ENCODE measurements around the gene BCAS3. TPM values are rescaled to one million over a fixed set of nuclear protein-coding genes. Genes with fewer than 3 reads are reported as not detected.

BCAS3 gene
- total RNA-seq, 1 donor = 23.7 TPM

DNA sequence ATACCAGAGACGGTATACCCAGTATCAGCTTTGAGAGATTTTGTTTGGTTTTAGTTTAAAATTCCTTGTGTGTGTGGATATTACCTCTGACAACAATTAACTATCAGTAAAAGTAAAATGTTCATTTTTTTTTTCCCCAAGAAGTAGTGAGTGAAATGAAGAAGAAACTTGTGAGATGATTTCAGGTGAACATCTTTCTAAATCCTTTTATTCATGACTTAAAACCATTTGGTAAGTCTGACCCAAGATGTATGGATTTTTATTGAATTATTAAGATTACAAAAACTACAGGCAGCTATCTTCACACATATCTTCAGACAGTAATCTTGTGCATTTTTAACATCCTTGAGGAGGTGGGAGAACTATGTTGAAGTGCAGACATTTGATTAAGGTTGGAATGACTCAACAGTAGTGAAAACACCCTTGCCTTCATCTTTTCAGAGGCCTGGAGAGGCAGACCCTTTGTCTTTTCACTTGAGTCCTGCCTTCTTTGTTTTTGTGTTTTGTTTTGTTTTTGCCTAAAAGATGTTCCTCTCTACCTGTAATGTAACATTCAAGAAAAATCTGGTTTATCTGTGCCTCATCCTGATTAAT lies 481.7 kb downstream of the BCAS3 start:
- TF ChIP-seq, protein P1, sequence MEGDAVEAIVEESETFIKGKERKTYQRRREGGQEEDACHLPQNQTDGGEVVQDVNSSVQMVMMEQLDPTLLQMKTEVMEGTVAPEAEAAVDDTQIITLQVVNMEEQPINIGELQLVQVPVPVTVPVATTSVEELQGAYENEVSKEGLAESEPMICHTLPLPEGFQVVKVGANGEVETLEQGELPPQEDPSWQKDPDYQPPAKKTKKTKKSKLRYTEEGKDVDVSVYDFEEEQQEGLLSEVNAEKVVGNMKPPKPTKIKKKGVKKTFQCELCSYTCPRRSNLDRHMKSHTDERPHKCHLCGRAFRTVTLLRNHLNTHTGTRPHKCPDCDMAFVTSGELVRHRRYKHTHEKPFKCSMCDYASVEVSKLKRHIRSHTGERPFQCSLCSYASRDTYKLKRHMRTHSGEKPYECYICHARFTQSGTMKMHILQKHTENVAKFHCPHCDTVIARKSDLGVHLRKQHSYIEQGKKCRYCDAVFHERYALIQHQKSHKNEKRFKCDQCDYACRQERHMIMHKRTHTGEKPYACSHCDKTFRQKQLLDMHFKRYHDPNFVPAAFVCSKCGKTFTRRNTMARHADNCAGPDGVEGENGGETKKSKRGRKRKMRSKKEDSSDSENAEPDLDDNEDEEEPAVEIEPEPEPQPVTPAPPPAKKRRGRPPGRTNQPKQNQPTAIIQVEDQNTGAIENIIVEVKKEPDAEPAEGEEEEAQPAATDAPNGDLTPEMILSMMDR (IDR thresholded peaks at IDR 0.05; ENCODE audit: insufficient read depth, low read depth, low read length) = no peak
- no peak overlapping the region for H3K4me3 ChIP-seq (ENCODE audit: low read depth, low read length)
- peak; percentile 22 for DNase-seq (ENCODE audit: low read depth)

DNA sequence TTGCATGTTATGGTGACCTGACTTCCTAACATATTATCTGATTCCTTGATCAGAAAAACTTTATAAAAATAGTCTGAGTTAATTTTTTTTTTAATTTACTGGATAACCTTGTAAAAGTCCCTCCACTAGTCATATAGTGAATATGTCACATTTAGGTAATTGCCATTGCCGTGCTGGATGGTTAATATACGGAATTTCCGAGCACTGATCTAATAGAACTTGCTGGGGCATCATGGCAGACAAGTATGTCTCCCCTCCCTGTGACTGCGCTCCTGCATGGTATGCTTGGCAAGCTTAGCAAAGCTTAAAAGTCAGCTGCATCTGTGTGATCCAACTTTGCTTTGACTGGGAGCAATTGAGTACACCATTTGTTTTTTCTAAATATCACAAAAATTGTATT lies 482.6 kb downstream of the BCAS3 start:
- DNase-seq (ENCODE audit: low read depth) = no peak
- TF ChIP-seq, protein P1 (IDR thresholded peaks at IDR 0.05; ENCODE audit: insufficient read depth, low read depth, low read length) = no peak
- H3K4me3 ChIP-seq (ENCODE audit: low read depth, low read length) = no peak overlapping the region

DNA sequence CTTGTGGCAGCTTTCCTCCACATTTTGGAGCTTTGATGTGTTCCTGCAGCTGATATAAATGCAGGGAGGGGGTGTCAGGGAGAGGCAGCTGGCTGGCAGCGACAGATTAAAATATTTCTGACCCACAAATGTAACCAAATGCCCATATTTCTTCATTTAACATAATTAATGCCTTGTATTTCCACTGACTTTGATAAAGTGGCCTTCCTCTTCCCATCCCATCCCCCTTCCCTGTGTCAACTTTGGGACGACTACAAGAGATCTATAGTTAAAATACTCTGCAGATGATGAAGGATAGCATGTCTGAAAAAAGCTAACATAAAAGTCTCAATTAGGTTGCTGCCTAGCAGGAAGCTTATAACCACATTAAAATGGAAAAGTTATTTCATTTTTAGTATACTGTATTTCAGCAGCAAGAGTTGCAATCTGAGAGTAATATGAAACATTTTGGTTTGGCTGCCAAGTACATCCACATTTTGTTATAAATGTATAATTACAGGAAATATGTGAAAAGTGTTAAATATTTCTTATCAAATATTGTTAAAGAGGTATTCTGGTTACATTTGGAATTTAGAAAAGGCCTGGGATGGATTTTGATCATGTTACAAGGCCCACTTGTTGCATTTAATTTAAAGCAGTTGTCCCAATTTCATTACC lies 483.3 kb downstream of the BCAS3 start:
- H3K4me3 ChIP-seq (ENCODE audit: low read depth, low read length) = no peak overlapping the region
- TF ChIP-seq, protein P1 (IDR thresholded peaks at IDR 0.05; ENCODE audit: insufficient read depth, low read depth, low read length) = no peak
- no peak for DNase-seq (ENCODE audit: low read depth)

DNA sequence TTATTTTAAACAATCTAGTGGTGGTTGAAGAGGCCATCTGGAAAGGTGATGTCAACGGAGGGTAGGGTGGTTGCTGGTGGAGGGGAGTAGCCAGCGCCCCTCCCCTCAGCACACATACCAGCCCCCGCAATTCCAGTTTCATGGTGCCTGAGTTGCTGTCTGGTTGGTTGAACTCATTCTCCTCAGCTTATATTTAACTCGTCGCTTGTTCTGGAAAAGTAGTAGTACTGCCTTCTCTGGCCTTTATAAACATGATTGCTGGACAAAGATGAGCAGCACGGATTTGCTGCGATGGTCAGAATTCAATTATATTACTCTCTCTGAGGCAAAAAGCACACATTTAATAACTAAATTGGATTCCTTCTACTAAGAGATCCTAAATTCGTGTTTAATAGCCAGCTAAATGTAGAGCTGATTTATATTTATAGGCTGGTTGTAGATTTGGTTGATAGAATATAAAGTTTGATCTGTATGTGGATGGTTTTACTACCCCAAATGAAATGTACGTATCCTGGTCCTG lies 484.0 kb downstream of the BCAS3 start:
- no peak for DNase-seq (ENCODE audit: low read depth)
- TF ChIP-seq, protein P1 (IDR thresholded peaks at IDR 0.05; ENCODE audit: insufficient read depth, low read depth, low read length) = no peak
- H3K4me3 ChIP-seq (ENCODE audit: low read depth, low read length) = no peak overlapping the region

DNA sequence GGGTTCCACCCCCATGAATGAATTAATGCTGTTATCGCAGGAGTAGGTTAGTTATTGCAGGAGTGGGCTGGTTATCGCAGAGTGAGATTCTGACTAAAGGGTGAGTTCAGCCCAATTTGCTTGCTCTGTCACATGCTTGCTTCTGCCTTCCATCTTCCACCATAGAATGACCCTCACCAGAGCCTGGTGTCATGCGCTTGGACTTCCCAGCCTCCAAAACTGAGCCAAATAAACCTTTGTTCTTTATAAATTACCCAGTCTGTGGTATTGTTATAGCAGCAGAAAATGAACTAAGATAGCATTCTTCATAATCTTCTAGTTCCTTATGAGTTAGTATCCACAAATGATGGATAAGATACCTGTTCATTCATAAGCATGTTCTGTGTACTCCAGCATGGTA lies 486.9 kb downstream of the BCAS3 start:
- H3K4me3 ChIP-seq (ENCODE audit: low read depth, low read length) = no peak overlapping the region
- TF ChIP-seq, protein P1 (IDR thresholded peaks at IDR 0.05; ENCODE audit: insufficient read depth, low read depth, low read length) = no peak
- no peak for DNase-seq (ENCODE audit: low read depth)

DNA sequence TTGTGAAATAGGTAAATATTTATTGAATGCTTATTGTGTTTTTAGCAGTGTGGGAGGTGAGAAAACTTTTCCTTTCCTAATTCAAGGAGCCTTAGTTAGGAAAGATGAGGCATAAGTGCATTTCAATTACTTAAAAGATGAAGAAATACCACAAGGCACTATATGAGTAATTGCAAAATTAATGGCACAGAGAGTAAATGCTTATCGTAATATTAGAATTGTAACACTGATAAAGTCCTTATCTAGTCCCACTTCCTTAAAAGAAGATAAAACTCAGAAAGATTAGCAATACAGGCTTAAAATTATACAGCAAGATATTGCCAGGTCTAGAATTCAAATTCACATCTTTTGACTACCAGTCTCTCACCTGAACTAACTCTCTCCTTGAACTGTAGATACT lies 489.4 kb downstream of the BCAS3 start:
- peak; percentile 42 for DNase-seq (ENCODE audit: low read depth)
- TF ChIP-seq, protein P1 (IDR thresholded peaks at IDR 0.05; ENCODE audit: insufficient read depth, low read depth, low read length) = no peak
- no peak overlapping the region for H3K4me3 ChIP-seq (ENCODE audit: low read depth, low read length)
